HepG2 (cell line): ENCODE data around the gene SIAH1. TPM values are rescaled to one million over a fixed set of nuclear protein-coding genes. Genes with fewer than 3 reads are reported as not detected.

Experiments
- ATAC-seq: fragments of 200-7000 bp; cut with Tn5 transposase; 3 replicates; pipeline ENCODE4 v1.9.1; 2020; ENCODE audit warnings: mild to moderate bottlenecking, moderate library complexity
- BruUV-seq: library from RNA; stranded (reverse); fragments of 400-500 nt; replicated peaks from 2 replicates; lab custom pipeline; 2021; lab: Mats Ljungman, UMichigan
- CTCF ChIA-PET: fragments of 300-600 bp; formaldehyde crosslinking; extraction: SDS; loops from one replicate; lab custom pipeline; 2021; ENCODE audit warnings: low total read pairs, inconsistent platforms, low intra/inter-chr PET ratio; lab: Yijun Ruan, JAX
- POLR2A ChIA-PET: fragments of 350-600 bp; sonication (Branson Sonifier 250); formaldehyde crosslinking; loops from one replicate; lab custom pipeline; 2020; ENCODE audit warnings: antibody characterized with exemption, inconsistent platforms; lab: Yijun Ruan, JAX
- DNase-seq: peaks from one replicate; pipeline ENCODE4 v3.0.0-alpha.2; 2015; ENCODE audit warnings: low spot score
- FAIRE-seq: peaks from 3 replicates; lab custom pipeline; 2011; peaks lifted over from hg19 to GRCh38; lab: Jason Lieb, UNC
- H2AFZ ChIP-seq: one replicate; pipeline ENCODE4 v1.6.1; 2011; ENCODE audit warnings: low read length, inconsistent platforms
- H3K27ac ChIP-seq: fragments of 300-600 bp; 3 replicates; pipeline ENCODE4 v1.8.0; 2011; ENCODE audit warnings: mixed run types, mild to moderate bottlenecking, mixed read lengths, low read length, inconsistent platforms; ENCODE audit not compliant: insufficient read depth; ENCODE audit errors: extremely low read length
- H3K27me3 ChIP-seq, 2 experiments: fragments of 200-600 bp in 1 of 2; 2 replicates in 1 of 2; 3 replicates in 1 of 2; pipeline versions ENCODE4 v1.6.0 to v1.8.0; 2011; ENCODE audit warnings: low read length in 2 of 2, mild to moderate bottlenecking in 2 of 2, moderate library complexity in 2 of 2, inconsistent platforms in 1 of 2; ENCODE audit not compliant: insufficient read depth in 2 of 2, control insufficient read depth in 1 of 2
- H3K36me3 ChIP-seq, 2 experiments: fragments of 200-600 bp in 1 of 2; replicated peaks in 1 of 2; 2 replicates in 1 of 2; 3 replicates in 1 of 2; pipeline versions ENCODE4 v1.5.1 to v1.8.0; 2011; ENCODE audit warnings: low read length in 2 of 2, inconsistent platforms in 1 of 2; ENCODE audit not compliant: insufficient read depth in 2 of 2, control insufficient read depth in 1 of 2
- H3K4me1 ChIP-seq: 2 replicates; pipeline ENCODE4 v1.5.1; 2012; ENCODE audit warnings: low read length, inconsistent platforms; ENCODE audit not compliant: insufficient read depth
- H3K4me2 ChIP-seq: 2 replicates; pipeline ENCODE4 v1.6.0; 2011; ENCODE audit warnings: low read depth, low read length, inconsistent platforms
- H3K4me3 ChIP-seq, 3 experiments: fragments of 200-600 bp in 1 of 3; sonication (generic), shearing (Covaris generic) in 1 of 3; replicated peaks in 1 of 3; 2 replicates each; pipeline ENCODE4 v1.5.1; 2011 to 2016; ENCODE audit warnings: low read length in 3 of 3, inconsistent platforms in 2 of 3, low read depth in 2 of 3, mild to moderate bottlenecking in 2 of 3, control low read depth in 1 of 3, mixed read lengths in 1 of 3; ENCODE audit not compliant: insufficient read depth in 1 of 3
- H3K79me2 ChIP-seq: one replicate; pipeline ENCODE4 v1.6.1; 2011; ENCODE audit warnings: low read length, inconsistent platforms; ENCODE audit not compliant: insufficient read depth
- H3K9ac ChIP-seq: 2 replicates; pipeline ENCODE4 v1.6.0; 2011; ENCODE audit warnings: mild to moderate bottlenecking, low read depth, low read length, inconsistent platforms; ENCODE audit not compliant: insufficient read depth
- H3K9me3 ChIP-seq: 2 replicates; pipeline ENCODE4 v1.5.1; 2012; ENCODE audit warnings: mild to moderate bottlenecking, low read length
- H4K20me1 ChIP-seq: 2 replicates; pipeline ENCODE4 v1.6.0; 2011; ENCODE audit warnings: inconsistent platforms, mild to moderate bottlenecking, low read length, moderate library complexity; ENCODE audit not compliant: insufficient read depth
- MBNL3 ChIP-seq: fragments of 250-450 bp; sonication (Bioruptor Pico); conservative IDR thresholded peaks from 2 replicates; pipeline ENCODE4 v1.8.0; 2022; ENCODE audit warnings: mild to moderate bottlenecking, inconsistent platforms
- NONO ChIP-seq, 2 experiments: fragments of 450-650 bp in 1 of 2; sonication (generic) in 1 of 2; formaldehyde crosslinking in 1 of 2; IDR thresholded peaks in 1 of 2; conservative IDR thresholded peaks in 1 of 2; 2 replicates each; pipeline versions ENCODE4 v1.6.1 to v1.8.0; 2017 to 2022; ENCODE audit warnings: mild to moderate bottlenecking in 1 of 2, missing genetic modification reagents in 1 of 2, moderate library complexity in 1 of 2
- POLR2AphosphoS2 ChIP-seq: IDR thresholded peaks from 2 replicates; pipeline ENCODE4 v1.6.1; 2011; ENCODE audit warnings: low read depth, low read length, improper control_type of control experiment
- RCOR2 ChIP-seq: IDR thresholded peaks from 2 replicates; pipeline ENCODE4 v1.6.1; 2016; ENCODE audit warnings: missing biosample characterization, missing genetic modification reagents
- WIZ ChIP-seq: sonication (generic); formaldehyde crosslinking; IDR thresholded peaks from 2 replicates; pipeline ENCODE4 v1.5.1; 2020; ENCODE audit warnings: mild to moderate bottlenecking, missing genetic modification reagents
- ZMYM3 ChIP-seq: sonication (generic); formaldehyde crosslinking; IDR thresholded peaks from 2 replicates; pipeline ENCODE4 v1.5.1; 2020; ENCODE audit warnings: mild to moderate bottlenecking, missing genetic modification reagents
- ZNF263 ChIP-seq: sonication (generic); formaldehyde crosslinking; IDR thresholded peaks from 2 replicates; pipeline ENCODE4 v1.4.0; 2020; ENCODE audit warnings: missing genetic modification reagents
- ZNF431 ChIP-seq: sonication (generic); formaldehyde crosslinking; IDR thresholded peaks from 2 replicates; pipeline ENCODE4 v1.9.0; 2022; ENCODE audit warnings: missing genetic modification reagents, low read depth, mild to moderate bottlenecking, borderline replicate concordance
- ZNF883 ChIP-seq: sonication (generic); formaldehyde crosslinking; IDR thresholded peaks from 2 replicates; pipeline ENCODE4 v1.5.1; 2020; ENCODE audit warnings: mild to moderate bottlenecking, missing genetic modification reagents; ENCODE audit errors: not compliant biosample characterization
- ZSCAN25 ChIP-seq: sonication (generic); formaldehyde crosslinking; IDR thresholded peaks from 2 replicates; pipeline ENCODE4 v1.8.0; 2022; ENCODE audit warnings: mild to moderate bottlenecking, missing genetic modification reagents
- WGBS: methylation state at CpG from one replicate; pipeline ENCODE4 v1.1.6; 2017; ENCODE audit warnings: low lambda C conversion rate; 5-methylcytosine and 5-hydroxymethylcytosine counted together
- in situ Hi-C: cut with HindIII; loops from 2 replicates; pipeline ENCODE4 v1.10.0; 2017; ENCODE audit warnings: low pct_unique_long_range_greater_than_20kb; ENCODE audit not compliant: extremely low pct_ligation_motif_present
- intact Hi-C: fragments of 100-400 bp; cut with micrococcal nuclease; formaldehyde crosslinking; loops from one replicate; pipeline ENCODE4 v1.10.0; 2022; ENCODE audit not compliant: unreplicated experiment
- polyA plus RNA-seq, 8 experiments: library from polyadenylated mRNA; depleted of rRNA in 3 of 8; stranded (reverse) in 7 of 8; unstranded in 1 of 8; fragments of >200 nt; fragmentation: Illumina TruSeq in 4 of 8; extraction: Trizol in 4 of 8; gene quantifications; 2 replicates each; pipeline versions ENCODE4 v1.2.1 to v1.2.3, GENCODE V29; 2011 to 2016; ENCODE audit warnings: low read depth in 4 of 8, missing spikeins in 1 of 8, mixed read lengths in 1 of 8; ENCODE audit not compliant: insufficient read depth in 1 of 8
- total RNA-seq, 5 experiments: library from RNA; depleted of rRNA; stranded (reverse); fragments of >200 nt; fragmentation: Illumina TruSeq; extraction: Trizol; gene quantifications; 2 replicates each; pipeline ENCODE4 v1.2.3, GENCODE V29; 2016; ENCODE audit warnings: low read depth in 1 of 5
- TF ChIP-seq, protein P1 (sequence below): sonication (generic); formaldehyde crosslinking; IDR thresholded peaks from 2 replicates; pipeline ENCODE4 v1.8.1; 2022; ENCODE audit warnings: low read depth, mild to moderate bottlenecking, missing genetic modification reagents
- TF ChIP-seq, protein P2 (sequence below): sonication (generic); formaldehyde crosslinking; IDR thresholded peaks from 2 replicates; pipeline ENCODE4 v1.4.0; 2020; ENCODE audit warnings: missing genetic modification reagents

The SIAH1 gene
- total and polyA plus RNA-seq, 2 of the 13 experiments (the other 11 are each of a cell fraction or from before 2014, with no cell fraction given): 16.0 to 28.6 TPM

DNA sequence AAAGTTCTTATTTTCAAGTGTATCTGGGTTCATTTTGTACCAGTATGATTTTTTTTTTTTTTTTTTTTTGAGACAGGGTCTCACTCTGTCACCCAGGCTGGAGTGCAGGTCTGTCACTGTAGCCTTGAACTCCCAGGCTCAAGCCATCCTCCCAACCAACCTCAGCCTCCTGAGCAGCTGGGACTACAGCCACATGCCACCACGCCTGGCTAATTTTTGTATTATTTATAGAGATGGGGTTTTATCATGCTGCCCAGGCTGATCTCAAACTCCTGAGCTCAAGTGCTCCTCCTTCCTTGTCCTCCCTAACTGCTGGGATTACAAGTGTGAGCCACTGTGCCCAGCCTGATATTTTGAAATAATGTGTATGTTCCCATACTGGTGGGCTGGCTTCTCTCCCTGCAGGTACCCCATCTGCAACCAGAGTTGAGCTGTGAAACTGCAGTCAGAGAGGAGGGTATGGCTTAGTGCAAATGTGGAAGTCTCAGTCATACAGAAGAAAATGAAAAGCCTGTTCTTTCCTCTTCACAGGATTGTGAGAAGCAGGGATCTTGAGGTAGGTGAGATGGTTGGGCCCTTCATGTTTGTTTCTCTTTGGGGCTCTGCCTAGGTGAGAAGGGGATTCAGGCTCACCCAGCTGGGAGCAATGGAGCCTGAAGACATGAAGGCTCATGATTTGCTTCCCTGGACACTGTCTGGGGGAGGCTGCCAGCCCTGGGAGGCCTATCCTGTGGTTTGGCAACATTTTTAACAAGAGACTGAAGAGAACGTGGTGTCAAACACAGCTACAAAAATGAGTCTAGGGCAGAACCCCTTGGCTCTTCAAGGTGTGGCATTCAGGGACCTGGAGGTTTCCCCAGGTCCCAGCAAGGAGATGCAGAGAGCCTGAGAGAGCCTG is 41.3 kb upstream of the SIAH1 start:
- TF ChIP-seq, protein P1, sequence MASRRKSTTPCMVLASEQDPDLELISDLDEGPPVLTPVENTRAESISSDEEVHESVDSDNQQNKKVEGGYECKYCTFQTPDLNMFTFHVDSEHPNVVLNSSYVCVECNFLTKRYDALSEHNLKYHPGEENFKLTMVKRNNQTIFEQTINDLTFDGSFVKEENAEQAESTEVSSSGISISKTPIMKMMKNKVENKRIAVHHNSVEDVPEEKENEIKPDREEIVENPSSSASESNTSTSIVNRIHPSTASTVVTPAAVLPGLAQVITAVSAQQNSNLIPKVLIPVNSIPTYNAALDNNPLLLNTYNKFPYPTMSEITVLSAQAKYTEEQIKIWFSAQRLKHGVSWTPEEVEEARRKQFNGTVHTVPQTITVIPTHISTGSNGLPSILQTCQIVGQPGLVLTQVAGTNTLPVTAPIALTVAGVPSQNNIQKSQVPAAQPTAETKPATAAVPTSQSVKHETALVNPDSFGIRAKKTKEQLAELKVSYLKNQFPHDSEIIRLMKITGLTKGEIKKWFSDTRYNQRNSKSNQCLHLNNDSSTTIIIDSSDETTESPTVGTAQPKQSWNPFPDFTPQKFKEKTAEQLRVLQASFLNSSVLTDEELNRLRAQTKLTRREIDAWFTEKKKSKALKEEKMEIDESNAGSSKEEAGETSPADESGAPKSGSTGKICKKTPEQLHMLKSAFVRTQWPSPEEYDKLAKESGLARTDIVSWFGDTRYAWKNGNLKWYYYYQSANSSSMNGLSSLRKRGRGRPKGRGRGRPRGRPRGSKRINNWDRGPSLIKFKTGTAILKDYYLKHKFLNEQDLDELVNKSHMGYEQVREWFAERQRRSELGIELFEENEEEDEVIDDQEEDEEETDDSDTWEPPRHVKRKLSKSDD (CRISPR knock-in tag): no peak
- TF ChIP-seq ZNF263 (CRISPR knock-in tag): 0 out of 2 replicates have a peak, but pooled peaks have one; percentile 38
- Histone ChIP-seq H3K27me3 (peaks cover 1 to 7% of the 10 kb centered on the region in 2 experiments; a peak in 1 of 5 replicates), H3K9me3 (no peaks in the 10 kb centered on the region), H3K36me3 (no peaks in the 10 kb centered on the region), H3K27ac (no peak overlapping the region), H3K9ac (no peak overlapping the region), H3K4me2 (no peak overlapping the region), H3K4me3 (no peak overlapping the region), H3K4me1 (peaks cover 7% of the 10 kb centered on the region; the same call in 1 of the 2 replicates), H4K20me1 (no peaks in the 10 kb centered on the region), H3K79me2 (no peaks in the 10 kb centered on the region), H2AFZ (no peak overlapping the region)
- no peak for DNase-seq
- ChIA-PET POLR2A (no interaction called here), CTCF (no interaction called here)
- WGBS: 42% methylated on average over 2 of the region's 2 CpGs
- in situ Hi-C loops (no loop called here), intact Hi-C loops (no loop called here)
- ATAC-seq: peak; percentile 26; the same call in 1 of the 3 replicates
- no peak for FAIRE-seq
- no TSS peak for BruUV-seq

DNA sequence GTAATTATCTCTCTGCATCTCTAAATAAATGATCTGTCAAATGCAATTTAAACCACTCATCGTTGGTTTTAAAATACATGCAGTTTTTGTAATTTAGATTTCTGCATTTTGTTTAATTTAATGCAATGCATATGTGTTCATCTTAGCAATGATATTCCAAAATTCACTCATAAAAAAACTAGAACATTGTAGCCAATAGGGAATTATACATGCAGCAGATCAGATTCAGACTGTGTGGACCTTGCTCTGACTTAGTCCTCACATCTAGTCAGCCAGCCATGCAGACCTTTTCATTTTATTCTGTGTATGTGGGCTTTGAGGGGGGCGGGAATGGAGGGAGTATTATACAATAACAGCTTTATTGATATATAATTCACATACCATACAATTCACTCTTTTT is 37.3 kb upstream of the SIAH1 start:
- no peaks in the 10 kb centered on the region for H3K79me2 ChIP-seq
- DNase-seq: no peak
- no peak for ATAC-seq
- in situ Hi-C loops: no loop called here
- BruUV-seq: no TSS peak
- no peaks in the 10 kb centered on the region for H3K4me1 ChIP-seq
- no peak for FAIRE-seq
- no peaks in the 10 kb centered on the region for H4K20me1 ChIP-seq
- H3K4me2 ChIP-seq: no peak overlapping the region
- ChIA-PET POLR2A (no interaction called here), CTCF (no interaction called here)
- H3K9ac ChIP-seq: no peak overlapping the region
- peaks cover 1 to 11% of the 10 kb centered on the region in 2 experiments; a peak in 2 of 5 replicates for H3K27me3 ChIP-seq
- H3K9me3 ChIP-seq: no peaks in the 10 kb centered on the region
- WGBS: 43% methylated on average over 2 of the region's 2 CpGs
- intact Hi-C loops: no loop called here
- H2AFZ ChIP-seq: no peak overlapping the region
- H3K4me3 ChIP-seq: no peak overlapping the region
- no peak overlapping the region for H3K27ac ChIP-seq
- H3K36me3 ChIP-seq: no peaks in the 10 kb centered on the region
- TF ChIP-seq, protein P2, sequence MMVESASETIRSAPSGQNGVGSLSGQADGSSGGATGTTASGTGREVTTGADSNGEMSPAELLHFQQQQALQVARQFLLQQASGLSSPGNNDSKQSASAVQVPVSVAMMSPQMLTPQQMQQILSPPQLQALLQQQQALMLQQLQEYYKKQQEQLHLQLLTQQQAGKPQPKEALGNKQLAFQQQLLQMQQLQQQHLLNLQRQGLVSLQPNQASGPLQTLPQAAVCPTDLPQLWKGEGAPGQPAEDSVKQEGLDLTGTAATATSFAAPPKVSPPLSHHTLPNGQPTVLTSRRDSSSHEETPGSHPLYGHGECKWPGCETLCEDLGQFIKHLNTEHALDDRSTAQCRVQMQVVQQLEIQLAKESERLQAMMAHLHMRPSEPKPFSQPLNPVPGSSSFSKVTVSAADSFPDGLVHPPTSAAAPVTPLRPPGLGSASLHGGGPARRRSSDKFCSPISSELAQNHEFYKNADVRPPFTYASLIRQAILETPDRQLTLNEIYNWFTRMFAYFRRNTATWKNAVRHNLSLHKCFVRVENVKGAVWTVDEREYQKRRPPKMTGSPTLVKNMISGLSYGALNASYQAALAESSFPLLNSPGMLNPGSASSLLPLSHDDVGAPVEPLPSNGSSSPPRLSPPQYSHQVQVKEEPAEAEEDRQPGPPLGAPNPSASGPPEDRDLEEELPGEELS (CRISPR knock-in tag): no peak
- TF ChIP-seq ZNF431 (CRISPR knock-in tag): no peak
- no peak for TF ChIP-seq ZMYM3
- no peak for TF ChIP-seq ZNF883 (CRISPR knock-in tag)
- no peak for TF ChIP-seq WIZ (CRISPR knock-in tag)
- no peak for TF ChIP-seq POLR2AphosphoS2
- TF ChIP-seq RCOR2 (CRISPR knock-in tag): no peak
- no peak for TF ChIP-seq NONO (IDR thresholded peaks at IDR 0.05)
- TF ChIP-seq NONO (CRISPR knock-in tag; conservative IDR thresholded peaks at IDR 0.05): no peak
- TF ChIP-seq ZSCAN25 (CRISPR knock-in tag): no peak
- no peak for TF ChIP-seq MBNL3 (CRISPR knock-in tag)
